ENCODE data around the gene BOLL. TPM values are rescaled to one million over a fixed set of nuclear protein-coding genes. Genes with fewer than 3 reads are reported as not detected.

Gene BOLL
- polyA plus RNA-seq, 2 of the 4 experiments (the other 2 are of a cell fraction): not detected

DNA sequence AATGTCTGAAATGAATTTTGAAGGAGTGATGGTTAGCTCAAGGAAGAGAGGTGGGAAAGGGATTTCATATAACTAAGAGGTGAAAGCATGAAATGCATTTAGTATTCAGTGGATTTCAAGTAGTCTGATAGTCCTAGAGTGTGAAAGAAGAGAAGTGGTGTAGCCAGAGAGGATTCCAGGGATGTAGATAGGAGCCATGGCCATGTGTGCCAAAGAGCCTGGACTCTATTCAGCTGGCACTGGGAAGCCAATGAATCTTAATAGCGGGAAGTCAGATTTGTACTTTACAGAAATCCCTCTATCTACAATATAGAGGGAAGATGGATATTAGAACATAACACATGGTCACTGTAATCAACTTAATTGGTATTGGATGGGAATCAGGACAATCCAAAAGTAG is 8.3 kb upstream of the BOLL start:
- Histone ChIP-seq H3K9me3 (0 out of 3 replicates have a peak, but pooled peaks cover 2% of the 10 kb centered on the region), H3K4me3 (no peak overlapping the region), H3K4me2 (no peak overlapping the region), H3K27ac (no peak overlapping the region), H3K4me1 (no peaks in the 10 kb centered on the region)
- no peak for TF ChIP-seq KDM1A (IDR thresholded peaks at IDR 0.05; ENCODE audit: low read depth)
- no peak for TF ChIP-seq TFCP2L1 (CRISPR knock-in tag; IDR thresholded peaks at IDR 0.05)
- TF ChIP-seq EP300 (IDR thresholded peaks at IDR 0.05): no peak
- no peak for TF ChIP-seq RAD21 (conservative IDR thresholded peaks at IDR 0.05 in 1 of 2, IDR thresholded peaks at IDR 0.05 in 1 of 2)
- TF ChIP-seq KDM5A (IDR thresholded peaks at IDR 0.05): no peak
- TF ChIP-seq HDAC2 (IDR thresholded peaks at IDR 0.05): no peak
- TF ChIP-seq, protein P1, sequence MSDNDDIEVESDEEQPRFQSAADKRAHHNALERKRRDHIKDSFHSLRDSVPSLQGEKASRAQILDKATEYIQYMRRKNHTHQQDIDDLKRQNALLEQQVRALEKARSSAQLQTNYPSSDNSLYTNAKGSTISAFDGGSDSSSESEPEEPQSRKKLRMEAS (IDR thresholded peaks at IDR 0.05): no peak
- TF ChIP-seq NR3C1 (IDR thresholded peaks at IDR 0.05): no peak
- TF ChIP-seq CBX2 (IDR thresholded peaks at IDR 0.05; ENCODE audit: borderline replicate concordance, low read depth): no peak
- no peak for TF ChIP-seq MAFK (IDR thresholded peaks at IDR 0.05; ENCODE audit: partially characterized antibody)
- no peak for TF ChIP-seq RNF2 (IDR thresholded peaks at IDR 0.05; ENCODE audit: borderline replicate concordance, low read depth)
- TF ChIP-seq, protein P2, sequence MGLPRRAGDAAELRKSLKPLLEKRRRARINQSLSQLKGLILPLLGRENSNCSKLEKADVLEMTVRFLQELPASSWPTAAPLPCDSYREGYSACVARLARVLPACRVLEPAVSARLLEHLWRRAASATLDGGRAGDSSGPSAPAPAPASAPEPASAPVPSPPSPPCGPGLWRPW (IDR thresholded peaks at IDR 0.05): no peak
- no peak for TF ChIP-seq HEYL (CRISPR knock-in tag; IDR thresholded peaks at IDR 0.05)
- no peak for TF ChIP-seq ZSCAN20 (CRISPR knock-in tag; IDR thresholded peaks at IDR 0.05)
- no peak for TF ChIP-seq POLR2AphosphoS2 (conservative IDR thresholded peaks at IDR 0.05; ENCODE audit: low read length)
- TF ChIP-seq CHD2 (IDR thresholded peaks at IDR 0.05; ENCODE audit: low read length, partially characterized antibody): no peak
- no peak for TF ChIP-seq JUNB (IDR thresholded peaks at IDR 0.05)
- TF ChIP-seq, protein P3, sequence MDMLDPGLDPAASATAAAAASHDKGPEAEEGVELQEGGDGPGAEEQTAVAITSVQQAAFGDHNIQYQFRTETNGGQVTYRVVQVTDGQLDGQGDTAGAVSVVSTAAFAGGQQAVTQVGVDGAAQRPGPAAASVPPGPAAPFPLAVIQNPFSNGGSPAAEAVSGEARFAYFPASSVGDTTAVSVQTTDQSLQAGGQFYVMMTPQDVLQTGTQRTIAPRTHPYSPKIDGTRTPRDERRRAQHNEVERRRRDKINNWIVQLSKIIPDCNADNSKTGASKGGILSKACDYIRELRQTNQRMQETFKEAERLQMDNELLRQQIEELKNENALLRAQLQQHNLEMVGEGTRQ (IDR thresholded peaks at IDR 0.05): no peak
- TF ChIP-seq, protein P4, sequence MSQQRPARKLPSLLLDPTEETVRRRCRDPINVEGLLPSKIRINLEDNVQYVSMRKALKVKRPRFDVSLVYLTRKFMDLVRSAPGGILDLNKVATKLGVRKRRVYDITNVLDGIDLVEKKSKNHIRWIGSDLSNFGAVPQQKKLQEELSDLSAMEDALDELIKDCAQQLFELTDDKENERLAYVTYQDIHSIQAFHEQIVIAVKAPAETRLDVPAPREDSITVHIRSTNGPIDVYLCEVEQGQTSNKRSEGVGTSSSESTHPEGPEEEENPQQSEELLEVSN (IDR thresholded peaks at IDR 0.05; ENCODE audit: borderline replicate concordance, low read depth): no peak
- ATAC-seq (no peak), DNase-seq (ENCODE audit: low read depth in 1 of 2, low spot score in 1 of 2) (no peak), FAIRE-seq (no peak)
- ChIA-PET CTCF (interaction anchor here (0.7 kb wide), 1 partner anchor 21 kb away, joined by 3 read pairs; no protein-coding TSS in a partner anchor), POLR2A (no interaction called here)
- WGBS (ENCODE audit: missing lambda C conversion rate): 100% methylated on average over 1 of the region's 1 CpG

DNA sequence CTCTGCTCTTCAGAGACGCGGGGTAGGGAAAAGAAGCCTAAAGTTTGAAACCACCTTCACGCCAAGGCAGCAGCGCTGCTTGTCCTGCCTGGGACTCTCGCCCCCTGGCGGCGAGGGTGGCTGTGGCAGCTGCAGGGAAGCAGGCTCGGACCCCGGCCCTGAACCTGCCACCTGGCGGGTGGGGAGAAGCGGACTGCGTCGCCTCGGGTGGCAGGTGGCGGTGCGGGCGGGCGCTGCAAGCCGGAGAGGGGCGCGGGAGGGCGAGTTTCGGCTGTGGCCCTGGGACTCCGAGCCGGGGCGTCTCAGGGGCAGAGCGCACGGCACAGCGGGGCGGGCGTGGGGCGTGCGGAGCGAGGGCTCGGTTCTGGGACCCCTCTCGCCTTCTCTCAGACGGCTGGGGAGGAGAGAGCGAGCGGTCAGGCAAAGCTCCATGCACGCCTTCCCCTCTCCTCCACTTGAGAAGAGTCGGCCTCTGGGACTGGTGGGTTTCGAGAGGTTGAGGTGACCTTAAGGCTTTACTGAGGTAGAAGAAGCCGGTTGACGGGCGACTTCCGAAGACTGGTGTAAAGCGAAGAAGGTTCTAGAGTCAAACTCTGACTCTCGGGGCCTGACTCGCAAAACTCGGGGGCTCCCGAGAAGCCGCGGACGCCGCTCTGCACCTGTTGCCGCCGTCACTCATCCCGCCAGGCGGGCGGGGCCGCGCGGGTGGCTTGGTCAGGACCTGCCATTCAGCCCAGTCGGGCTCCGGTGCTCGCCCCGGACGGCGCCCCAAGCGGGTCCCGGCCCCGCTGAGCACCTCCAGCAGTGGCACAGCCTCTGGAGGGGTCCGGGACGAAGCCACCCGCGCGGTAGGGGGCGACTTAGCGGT is 1.1 kb upstream of the BOLL start:
- no peaks in the 10 kb centered on the region for H3K9me3 ChIP-seq
- ATAC-seq (peak; percentile 75 to 92), FAIRE-seq (no peak), DNase-seq (ENCODE audit: low read depth in 1 of 2, low spot score in 1 of 2) (peak; percentile 35 to 70)
- peak overlapping the region; percentile 49 for H3K4me3 ChIP-seq
- 5% methylated on average over 46 of the region's 79 CpGs for WGBS (ENCODE audit: missing lambda C conversion rate)
- POLR2A ChIA-PET: no interaction called here
- CTCF ChIA-PET: interaction anchor here (0.8 to 1.2 kb wide), 3 partner anchors 27 to 801 kb away, joined by 3 read pairs; no protein-coding TSS in a partner anchor
- peaks cover 5% of the 10 kb centered on the region; the same call in 1 of the 3 replicates for H3K4me1 ChIP-seq
- H3K27ac ChIP-seq: peak overlapping the region in 1 of 2 experiments; percentile 65; a peak in 2 of 6 replicates
- peak overlapping the region; percentile 95 for H3K4me2 ChIP-seq
- TF ChIP-seq, protein P5, sequence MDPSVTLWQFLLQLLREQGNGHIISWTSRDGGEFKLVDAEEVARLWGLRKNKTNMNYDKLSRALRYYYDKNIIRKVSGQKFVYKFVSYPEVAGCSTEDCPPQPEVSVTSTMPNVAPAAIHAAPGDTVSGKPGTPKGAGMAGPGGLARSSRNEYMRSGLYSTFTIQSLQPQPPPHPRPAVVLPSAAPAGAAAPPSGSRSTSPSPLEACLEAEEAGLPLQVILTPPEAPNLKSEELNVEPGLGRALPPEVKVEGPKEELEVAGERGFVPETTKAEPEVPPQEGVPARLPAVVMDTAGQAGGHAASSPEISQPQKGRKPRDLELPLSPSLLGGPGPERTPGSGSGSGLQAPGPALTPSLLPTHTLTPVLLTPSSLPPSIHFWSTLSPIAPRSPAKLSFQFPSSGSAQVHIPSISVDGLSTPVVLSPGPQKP (IDR thresholded peaks at IDR 0.05; ENCODE audit: low read depth, low read length): no peak
- TF ChIP-seq, protein P6, sequence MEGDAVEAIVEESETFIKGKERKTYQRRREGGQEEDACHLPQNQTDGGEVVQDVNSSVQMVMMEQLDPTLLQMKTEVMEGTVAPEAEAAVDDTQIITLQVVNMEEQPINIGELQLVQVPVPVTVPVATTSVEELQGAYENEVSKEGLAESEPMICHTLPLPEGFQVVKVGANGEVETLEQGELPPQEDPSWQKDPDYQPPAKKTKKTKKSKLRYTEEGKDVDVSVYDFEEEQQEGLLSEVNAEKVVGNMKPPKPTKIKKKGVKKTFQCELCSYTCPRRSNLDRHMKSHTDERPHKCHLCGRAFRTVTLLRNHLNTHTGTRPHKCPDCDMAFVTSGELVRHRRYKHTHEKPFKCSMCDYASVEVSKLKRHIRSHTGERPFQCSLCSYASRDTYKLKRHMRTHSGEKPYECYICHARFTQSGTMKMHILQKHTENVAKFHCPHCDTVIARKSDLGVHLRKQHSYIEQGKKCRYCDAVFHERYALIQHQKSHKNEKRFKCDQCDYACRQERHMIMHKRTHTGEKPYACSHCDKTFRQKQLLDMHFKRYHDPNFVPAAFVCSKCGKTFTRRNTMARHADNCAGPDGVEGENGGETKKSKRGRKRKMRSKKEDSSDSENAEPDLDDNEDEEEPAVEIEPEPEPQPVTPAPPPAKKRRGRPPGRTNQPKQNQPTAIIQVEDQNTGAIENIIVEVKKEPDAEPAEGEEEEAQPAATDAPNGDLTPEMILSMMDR (IDR thresholded peaks at IDR 0.05): peak; percentile 68
- no peak for TF ChIP-seq FOSB (CRISPR knock-in tag; IDR thresholded peaks at IDR 0.05)
- no peak for TF ChIP-seq MAZ (IDR thresholded peaks at IDR 0.05; ENCODE audit: borderline replicate concordance, low read depth, low read length)
- no peak for TF ChIP-seq JUN (IDR thresholded peaks at IDR 0.05)
- peak; percentile 26; the same call in 1 of the 3 replicates for TF ChIP-seq SMC3 (IDR thresholded peaks at IDR 0.05)
- peak; percentile 18; the same call in 1 of the 2 replicates for TF ChIP-seq RNF2 (IDR thresholded peaks at IDR 0.05; ENCODE audit: borderline replicate concordance, low read depth)
- no peak for TF ChIP-seq MYC (IDR thresholded peaks at IDR 0.05; ENCODE audit: borderline replicate concordance, low read length)
- TF ChIP-seq ZC3H11A (IDR thresholded peaks at IDR 0.05): no peak
- TF ChIP-seq, protein P7, sequence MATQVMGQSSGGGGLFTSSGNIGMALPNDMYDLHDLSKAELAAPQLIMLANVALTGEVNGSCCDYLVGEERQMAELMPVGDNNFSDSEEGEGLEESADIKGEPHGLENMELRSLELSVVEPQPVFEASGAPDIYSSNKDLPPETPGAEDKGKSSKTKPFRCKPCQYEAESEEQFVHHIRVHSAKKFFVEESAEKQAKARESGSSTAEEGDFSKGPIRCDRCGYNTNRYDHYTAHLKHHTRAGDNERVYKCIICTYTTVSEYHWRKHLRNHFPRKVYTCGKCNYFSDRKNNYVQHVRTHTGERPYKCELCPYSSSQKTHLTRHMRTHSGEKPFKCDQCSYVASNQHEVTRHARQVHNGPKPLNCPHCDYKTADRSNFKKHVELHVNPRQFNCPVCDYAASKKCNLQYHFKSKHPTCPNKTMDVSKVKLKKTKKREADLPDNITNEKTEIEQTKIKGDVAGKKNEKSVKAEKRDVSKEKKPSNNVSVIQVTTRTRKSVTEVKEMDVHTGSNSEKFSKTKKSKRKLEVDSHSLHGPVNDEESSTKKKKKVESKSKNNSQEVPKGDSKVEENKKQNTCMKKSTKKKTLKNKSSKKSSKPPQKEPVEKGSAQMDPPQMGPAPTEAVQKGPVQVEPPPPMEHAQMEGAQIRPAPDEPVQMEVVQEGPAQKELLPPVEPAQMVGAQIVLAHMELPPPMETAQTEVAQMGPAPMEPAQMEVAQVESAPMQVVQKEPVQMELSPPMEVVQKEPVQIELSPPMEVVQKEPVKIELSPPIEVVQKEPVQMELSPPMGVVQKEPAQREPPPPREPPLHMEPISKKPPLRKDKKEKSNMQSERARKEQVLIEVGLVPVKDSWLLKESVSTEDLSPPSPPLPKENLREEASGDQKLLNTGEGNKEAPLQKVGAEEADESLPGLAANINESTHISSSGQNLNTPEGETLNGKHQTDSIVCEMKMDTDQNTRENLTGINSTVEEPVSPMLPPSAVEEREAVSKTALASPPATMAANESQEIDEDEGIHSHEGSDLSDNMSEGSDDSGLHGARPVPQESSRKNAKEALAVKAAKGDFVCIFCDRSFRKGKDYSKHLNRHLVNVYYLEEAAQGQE (IDR thresholded peaks at IDR 0.05): no peak

All from A549 (cell line).